H1 (cell line): ENCODE data around the gene SLC43A2. TPM values are rescaled to one million over a fixed set of nuclear protein-coding genes. Genes with fewer than 3 reads are reported as not detected.

ENCODE experiments used
- CTCF ChIA-PET: fragments of 300-600 bp; sonication (Branson Sonifier 250); formaldehyde crosslinking; loops from one replicate; lab custom pipeline; 2021; ENCODE audit not compliant: partially characterized antibody; lab: Charles Lee
- POLR2A ChIA-PET: fragments of 300-600 bp; sonication (Branson Sonifier 250); formaldehyde crosslinking; loops from one replicate; lab custom pipeline; 2021; ENCODE audit warnings: inconsistent platforms; ENCODE audit not compliant: partially characterized antibody; lab: Charles Lee
- DNase-seq, 2 experiments: peaks; one replicate each; pipeline versions ENCODE4 v3.0.0 to v3.0.0-alpha.2; 2010 to 2022; ENCODE audit warnings: low spot score in 2 of 2, low read depth in 1 of 2, mixed read lengths in 1 of 2
- FAIRE-seq: peaks from 2 replicates; lab custom pipeline; 2011; peaks lifted over from hg19 to GRCh38; lab: Jason Lieb, UNC
- H2AFZ ChIP-seq: 2 replicates; pipeline ENCODE4 v1.8.1; 2012; ENCODE audit warnings: low read length, inconsistent platforms
- H2AK5ac ChIP-seq: 2 replicates; pipeline ENCODE4 v1.6.1; 2013; ENCODE audit warnings: low read depth, low read length
- H2BK120ac ChIP-seq: replicated peaks from 2 replicates; pipeline ENCODE3; 2013; ENCODE audit warnings: low read depth, low read length, inconsistent platforms
- H2BK12ac ChIP-seq: 2 replicates; pipeline ENCODE4 v1.6.1; 2013; ENCODE audit warnings: low read depth, low read length
- H2BK15ac ChIP-seq: 2 replicates; pipeline ENCODE4 v1.6.1; 2013; ENCODE audit warnings: low read length
- H2BK20ac ChIP-seq: 2 replicates; pipeline ENCODE4 v1.6.1; 2013; ENCODE audit warnings: low read length
- H2BK5ac ChIP-seq: 2 replicates; pipeline ENCODE4 v1.6.1; 2013; ENCODE audit warnings: low read depth, low read length
- H3K14ac ChIP-seq: 2 replicates; pipeline ENCODE4 v1.6.1; 2013; ENCODE audit warnings: inconsistent platforms; ENCODE audit not compliant: insufficient read length
- H3K18ac ChIP-seq: 2 replicates; pipeline ENCODE4 v1.6.1; 2013; ENCODE audit warnings: low read length; ENCODE audit errors: extremely low read depth
- H3K23ac ChIP-seq: 2 replicates; pipeline ENCODE4 v1.6.1; 2013; ENCODE audit warnings: inconsistent platforms; ENCODE audit not compliant: insufficient read length
- H3K23me2 ChIP-seq: 2 replicates; pipeline ENCODE4 v1.6.1; 2013; ENCODE audit warnings: low read depth, low read length
- H3K27ac ChIP-seq: 2 replicates; pipeline ENCODE4 v1.6.1; 2011; ENCODE audit warnings: low read depth, low read length, inconsistent platforms
- H3K27me3 ChIP-seq, 4 experiments: replicated peaks in 1 of 4; 1 replicate in 1 of 4; 2 replicates in 3 of 4; pipeline versions ENCODE4 v1.6.1 to v1.8.1; 2011 to 2013; ENCODE audit warnings: low read length in 3 of 4, mild to moderate bottlenecking in 3 of 4, inconsistent platforms in 2 of 4, mixed read lengths in 2 of 4, moderate library complexity in 1 of 4; ENCODE audit not compliant: control insufficient read depth in 3 of 4, insufficient read depth in 3 of 4; ENCODE audit errors: extremely low read depth in 1 of 4
- H3K36me3 ChIP-seq, 4 experiments: 2 replicates each; pipeline versions ENCODE4 v1.6.1 to v1.8.1; 2011 to 2013; ENCODE audit warnings: mild to moderate bottlenecking in 4 of 4, low read length in 3 of 4, moderate library complexity in 2 of 4, control low read depth in 1 of 4, inconsistent platforms in 1 of 4; ENCODE audit not compliant: insufficient read depth in 4 of 4, control insufficient read depth in 2 of 4
- H3K4ac ChIP-seq: replicated peaks from 2 replicates; pipeline ENCODE3; 2013; ENCODE audit warnings: low read length, low read depth, mixed read lengths, inconsistent platforms; ENCODE audit not compliant: insufficient read length
- H3K4me1 ChIP-seq, 4 experiments: replicated peaks in 1 of 4; 1 replicate in 1 of 4; 2 replicates in 3 of 4; pipeline versions ENCODE4 v1.6.1 to v1.8.1; 2011 to 2013; ENCODE audit warnings: low read length in 3 of 4, inconsistent platforms in 2 of 4, mixed read lengths in 1 of 4; ENCODE audit not compliant: insufficient read depth in 4 of 4, control insufficient read depth in 3 of 4
- H3K4me2 ChIP-seq, 2 experiments: 2 replicates each; pipeline versions ENCODE4 v1.6.1 to v1.8.1; 2011 to 2013; ENCODE audit warnings: low read depth in 2 of 2, low read length in 2 of 2, control low read depth in 1 of 2, inconsistent platforms in 1 of 2, mild to moderate bottlenecking in 1 of 2; ENCODE audit not compliant: insufficient read depth in 1 of 2
- H3K4me3 ChIP-seq, 4 experiments: fragments of 200-600, 300-600 bp in 1 of 4; sonication (generic), shearing (Covaris generic), sonication (Bioruptor Twin) in 1 of 4; 2 replicates each; pipeline versions ENCODE4 v1.5.1 to v1.8.1; 2011 to 2016; ENCODE audit warnings: low read length in 4 of 4, low read depth in 3 of 4, control low read depth in 2 of 4, inconsistent platforms in 2 of 4, mild to moderate bottlenecking in 2 of 4, mixed read lengths in 1 of 4, moderate library complexity in 1 of 4; ENCODE audit not compliant: insufficient read depth in 2 of 4; ENCODE audit errors: extremely low read depth in 1 of 4
- H3K56ac ChIP-seq: replicated peaks from 2 replicates; pipeline ENCODE3; 2013; ENCODE audit warnings: low read depth, mild to moderate bottlenecking, mixed read lengths, low read length, inconsistent platforms; ENCODE audit not compliant: insufficient read length
- H3K79me1 ChIP-seq: 2 replicates; pipeline ENCODE4 v1.6.1; 2013; ENCODE audit warnings: low read depth, low read length, control low read depth
- H3K79me2 ChIP-seq, 2 experiments: 2 replicates each; pipeline versions ENCODE4 v1.6.1 to v1.8.1; 2012 to 2013; ENCODE audit warnings: low read length in 2 of 2, mild to moderate bottlenecking in 2 of 2, inconsistent platforms in 1 of 2; ENCODE audit not compliant: insufficient read depth in 2 of 2, control insufficient read depth in 1 of 2
- H3K9ac ChIP-seq, 4 experiments: replicated peaks in 1 of 4; 1 replicate in 1 of 4; 2 replicates in 3 of 4; pipeline versions ENCODE4 v1.6.1 to v1.8.1; 2011 to 2013; ENCODE audit warnings: low read depth in 3 of 4, low read length in 3 of 4, control low read depth in 2 of 4, mild to moderate bottlenecking in 2 of 4, moderate library complexity in 2 of 4, inconsistent platforms in 1 of 4; ENCODE audit errors: extremely low read depth in 1 of 4
- H3K9me3 ChIP-seq, 2 experiments: 2 replicates each; pipeline versions ENCODE4 v1.6.1 to v1.8.1; 2012 to 2013; ENCODE audit warnings: mild to moderate bottlenecking in 2 of 2, moderate library complexity in 2 of 2, control low read depth in 1 of 2, inconsistent platforms in 1 of 2, low read depth in 1 of 2, low read length in 1 of 2, mixed read lengths in 1 of 2; ENCODE audit not compliant: insufficient read depth in 2 of 2
- H4K20me1 ChIP-seq, 2 experiments: replicated peaks in 1 of 2; 2 replicates each; pipeline versions ENCODE3 to v1.8.1; 2011 to 2013; ENCODE audit warnings: inconsistent platforms in 2 of 2, low read length in 2 of 2, mild to moderate bottlenecking in 1 of 2; ENCODE audit not compliant: insufficient read depth in 2 of 2, control insufficient read depth in 1 of 2
- H4K5ac ChIP-seq: 2 replicates; pipeline ENCODE4 v1.6.1; 2013; ENCODE audit warnings: low read length, low read depth, mixed read lengths, inconsistent platforms; ENCODE audit not compliant: insufficient read length
- H4K8ac ChIP-seq: 2 replicates; pipeline ENCODE4 v1.8.0; 2013; ENCODE audit warnings: mild to moderate bottlenecking, moderate library complexity, low read length, inconsistent platforms; ENCODE audit not compliant: insufficient read depth; ENCODE audit errors: extremely low read depth
- H4K91ac ChIP-seq: replicated peaks from 2 replicates; pipeline ENCODE3; 2013; ENCODE audit warnings: low read length, mixed read lengths, inconsistent platforms; ENCODE audit not compliant: insufficient read length
- ATF3 ChIP-seq: IDR thresholded peaks from 2 replicates; pipeline ENCODE4 v1.6.1; 2011; ENCODE audit warnings: low read depth, mild to moderate bottlenecking, low read length; ENCODE audit not compliant: insufficient read depth
- BRCA1 ChIP-seq: IDR thresholded peaks from 2 replicates; pipeline ENCODE4 v1.6.1; 2012; ENCODE audit warnings: low read depth, low read length, improper control_type of control experiment
- CEBPB ChIP-seq: IDR thresholded peaks from 2 replicates; pipeline ENCODE4 v1.6.1; 2012; ENCODE audit warnings: low read depth, low read length
- KDM1A ChIP-seq: fragments of 200-600, 300-600 bp; sonication (generic); IDR thresholded peaks from 2 replicates; pipeline ENCODE4 v1.7.1; 2016; ENCODE audit warnings: mild to moderate bottlenecking, low read length, borderline replicate concordance
- KDM5A ChIP-seq: fragments of 200-600 bp; IDR thresholded peaks from 2 replicates; pipeline ENCODE4 v1.7.1; 2012; ENCODE audit warnings: mild to moderate bottlenecking, low read length, inconsistent platforms, mixed read lengths
- RAD21 ChIP-seq, 2 experiments: IDR thresholded peaks in 1 of 2; conservative IDR thresholded peaks in 1 of 2; 2 replicates each; pipeline ENCODE4 v1.6.1; 2011; ENCODE audit warnings: low read depth in 2 of 2, low read length in 2 of 2, improper control_type of control experiment in 1 of 2, inconsistent platforms in 1 of 2, mild to moderate bottlenecking in 1 of 2, moderate library complexity in 1 of 2
- RFX5 ChIP-seq: IDR thresholded peaks from 2 replicates; pipeline ENCODE4 v1.6.1; 2011; ENCODE audit warnings: low read depth, low read length, improper control_type of control experiment, borderline replicate concordance
- SIX5 ChIP-seq: IDR thresholded peaks from 2 replicates; pipeline ENCODE4 v1.6.1; 2011; ENCODE audit warnings: mild to moderate bottlenecking, low read depth, low read length
- TEAD4 ChIP-seq: IDR thresholded peaks from 2 replicates; pipeline ENCODE4 v1.6.1; 2012; ENCODE audit warnings: low read depth, low read length, inconsistent platforms, mixed read lengths
- WGBS, 2 experiments: shearing (Covaris generic) in 1 of 2; methylation state at CpG; one replicate each; pipeline versions ENCODE4 v1.1.6 to v1.1.7; 2013 to 2015; ENCODE audit warnings: low lambda C conversion rate in 2 of 2, mixed read lengths in 2 of 2, inconsistent platforms in 1 of 2, low coverage in 1 of 2, missing lambda C conversion rate in 1 of 2; ENCODE audit not compliant: insufficient replicate concordance in 2 of 2, insufficient coverage in 1 of 2, insufficient read length in 1 of 2; ENCODE audit errors: extremely low coverage in 1 of 2, missing lambda C conversion rate in 1 of 2; 5-methylcytosine and 5-hydroxymethylcytosine counted together
- polyA plus RNA-seq, 7 experiments: library from polyadenylated mRNA; depleted of rRNA in 3 of 7; stranded (reverse) in 5 of 7; unstranded in 2 of 7; fragments of >200 nt in 5 of 7; fragments of 200-250 nt in 2 of 7; gene quantifications; 1 replicate in 5 of 7; 2 replicates in 1 of 7; 4 replicates in 1 of 7; pipeline versions ENCODE4 v1.2.1 to v1.2.3, GENCODE V29; 2011 to 2013; ENCODE audit warnings: missing spikeins in 2 of 7, mixed read lengths in 2 of 7
- total RNA-seq: library from RNA; stranded (reverse); fragmentation: NEBNext Ultra II Directional; extraction: Animal tissue kit (Norgen Biotek cat#: 25700); gene quantifications from 2 replicates; pipeline ENCODE4 v1.2.1, GENCODE V29; 2021

Gene SLC43A2
- total and polyA plus RNA-seq, 2 of the 8 experiments (the other 6 are each of a cell fraction or from before 2014, with no cell fraction given) = 6.6 to 10.5 TPM

DNA sequence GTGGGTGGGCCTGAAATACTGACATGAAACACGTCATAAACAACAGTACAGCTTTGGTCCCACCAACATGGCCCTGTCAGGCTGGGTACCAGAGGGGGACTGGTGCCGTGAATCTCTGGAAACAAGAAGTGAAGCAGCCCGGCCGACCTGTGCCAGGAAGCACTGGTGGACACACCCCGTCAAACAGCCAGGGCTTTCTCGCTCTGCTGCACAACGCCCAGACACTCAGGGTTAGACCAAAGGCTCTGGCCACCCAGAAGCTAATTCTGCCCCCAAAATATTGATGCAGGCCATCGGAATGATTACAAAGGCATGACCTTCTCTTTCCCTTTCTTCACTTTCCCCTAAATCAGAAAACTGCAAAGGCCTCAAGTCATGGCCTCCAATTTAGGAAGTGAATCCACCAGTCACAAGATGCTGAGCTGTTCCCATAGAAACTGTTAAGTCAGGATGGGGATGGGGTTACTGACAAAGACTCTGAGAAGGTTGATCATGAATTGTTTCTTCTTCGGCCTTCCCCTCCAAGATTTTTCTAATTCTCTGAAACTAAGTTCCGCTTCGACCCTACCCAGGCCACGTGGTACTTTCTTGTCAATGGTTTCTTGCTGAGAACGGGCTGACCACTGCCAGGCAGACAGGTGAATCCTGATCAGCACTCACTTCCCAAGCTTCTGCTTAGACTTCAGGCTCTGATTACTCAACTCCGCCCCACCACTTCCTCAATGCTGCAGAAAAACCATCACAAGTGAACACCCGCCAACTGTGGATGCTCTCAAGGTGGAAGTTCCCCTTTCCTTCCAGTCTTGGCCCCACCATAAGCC is 72.8 kb downstream of the SLC43A2 start:
- no peak overlapping the region for H2BK15ac ChIP-seq
- peaks cover 24% of the 10 kb centered on the region for H3K79me1 ChIP-seq
- H3K56ac ChIP-seq = no peak overlapping the region
- CTCF ChIA-PET = interaction anchor here (1.0 to 2.4 kb wide), 4 partner anchors 19 to 93 kb away, joined by 3 to 5 read pairs (median 4); partner anchors contain the start of gene RILP
- no peak overlapping the region for H3K23ac ChIP-seq
- peaks cover 2 to 13% (median 5%) of the 10 kb centered on the region in 4 experiments; a peak in 5 of 8 replicates for H3K36me3 ChIP-seq
- no peak overlapping the region for H3K4me2 ChIP-seq
- H3K27me3 ChIP-seq = no peaks in the 10 kb centered on the region
- WGBS, 2 experiments = 94% methylated on average over 15 of the region's 15 CpGs; no CpG with 5 or more reads in 1 of the 2 experiments
- DNase-seq (no peak), FAIRE-seq (no peak)
- H3K14ac ChIP-seq = no peak overlapping the region
- H4K5ac ChIP-seq = no peak overlapping the region
- no peak overlapping the region for H2BK20ac ChIP-seq
- POLR2A ChIA-PET = no interaction called here
- no peaks in the 10 kb centered on the region for H3K23me2 ChIP-seq
- H3K4me1 ChIP-seq = peaks cover 0 to 5% (median 2%) of the 10 kb centered on the region in 4 experiments; a peak in 3 of 7 replicates
- no peak overlapping the region for H3K4me3 ChIP-seq
- no peak overlapping the region for H2AFZ ChIP-seq
- H2BK12ac ChIP-seq = no peak overlapping the region
- peaks cover 12 to 29% of the 10 kb centered on the region in 2 experiments for H4K20me1 ChIP-seq
- H2BK5ac ChIP-seq = no peak overlapping the region
- H3K79me2 ChIP-seq = peaks cover 5 to 44% of the 10 kb centered on the region in 2 experiments; a peak in 3 of 4 replicates
- H4K91ac ChIP-seq = no peak overlapping the region
- H2AK5ac ChIP-seq = no peak overlapping the region
- H4K8ac ChIP-seq = no peak overlapping the region
- H3K4ac ChIP-seq = no peak overlapping the region
- no peak overlapping the region for H3K9ac ChIP-seq
- H2BK120ac ChIP-seq = no peak overlapping the region
- H3K27ac ChIP-seq = no peak overlapping the region
- H3K9me3 ChIP-seq = no peaks in the 10 kb centered on the region
- no peak overlapping the region for H3K18ac ChIP-seq
- no peak for TF ChIP-seq CEBPB
- no peak for TF ChIP-seq RFX5
- TF ChIP-seq TEAD4 = no peak
- TF ChIP-seq BRCA1 = no peak
- no peak for TF ChIP-seq ATF3
- TF ChIP-seq SIX5 = no peak
- TF ChIP-seq KDM1A = no peak
- no peak for TF ChIP-seq KDM5A
- TF ChIP-seq RAD21 (IDR thresholded peaks at IDR 0.05 in 1 of 2, conservative IDR thresholded peaks at IDR 0.05 in 1 of 2; ENCODE audit: low read depth in 2 of 2, low read length in 2 of 2) = no peak
